Measurements from ENCODE around the gene RNMT. TPM values are rescaled to one million over a fixed set of nuclear protein-coding genes. Genes with fewer than 3 reads are reported as not detected.
"Not testable (repeated sequence)": the region's sequence is repeated elsewhere in the genome, so short reads cannot be mapped to it uniquely, and the experiment has no call there.

RNMT gene
- total RNA-seq, 1 experiment from 2014 or later, result 10.0 TPM

DNA sequence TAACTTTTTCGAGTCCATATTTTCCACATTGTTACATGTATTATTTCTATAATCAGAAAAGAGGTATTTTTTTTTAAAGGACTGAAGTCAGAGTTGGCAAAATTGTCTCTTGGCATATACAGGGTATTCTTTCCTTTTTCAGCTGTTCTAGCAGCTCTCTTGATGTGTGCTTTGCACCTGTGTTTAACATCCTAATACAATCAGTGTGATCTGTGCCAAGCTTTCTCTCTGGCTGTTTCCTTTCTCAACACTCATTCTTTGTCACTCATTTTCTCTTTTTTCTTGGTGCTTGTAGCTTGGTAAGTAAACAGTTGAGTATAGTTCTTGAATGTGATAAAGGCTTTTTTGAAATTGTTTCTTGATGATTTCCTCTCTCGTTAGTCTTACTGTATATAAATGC, 9.2 kb downstream of the RNMT start:
- no peak for DNase-seq (ENCODE audit: low spot score)

- DNase-seq (ENCODE audit: low spot score), result no peak
These were observed 19.2 kb downstream of the RNMT start for GRCh38 chr18:13745696-13746095.

DNA sequence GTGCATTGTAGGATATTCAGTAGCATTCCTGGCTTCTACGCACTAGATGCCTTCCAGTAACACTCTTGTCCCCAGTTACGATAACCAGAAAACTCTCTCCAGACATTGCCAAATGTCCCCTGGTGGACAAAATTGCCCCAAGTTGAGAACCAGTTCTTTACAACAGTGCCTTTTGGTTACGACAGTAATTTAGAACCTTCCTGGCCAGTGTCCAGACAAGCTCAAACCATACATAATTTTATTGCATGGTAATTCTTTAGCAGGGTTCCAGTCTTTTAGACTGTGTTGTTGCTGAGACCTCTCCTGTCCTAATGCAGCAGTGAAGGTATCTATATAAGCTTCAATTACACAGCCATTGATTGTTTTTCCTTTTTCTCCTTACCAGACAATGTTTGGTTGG, 20.2 kb downstream of the RNMT start:
- DNase-seq (ENCODE audit: low spot score), result no peak

- DNase-seq (ENCODE audit: low spot score), result not testable (repeated sequence)
These were observed 25.1 kb downstream of the RNMT start for GRCh38 chr18:13751599-13751998.

- no peak for DNase-seq (ENCODE audit: low spot score)
These were observed 29.8 kb downstream of the RNMT start for GRCh38 chr18:13756261-13756660.

DNA sequence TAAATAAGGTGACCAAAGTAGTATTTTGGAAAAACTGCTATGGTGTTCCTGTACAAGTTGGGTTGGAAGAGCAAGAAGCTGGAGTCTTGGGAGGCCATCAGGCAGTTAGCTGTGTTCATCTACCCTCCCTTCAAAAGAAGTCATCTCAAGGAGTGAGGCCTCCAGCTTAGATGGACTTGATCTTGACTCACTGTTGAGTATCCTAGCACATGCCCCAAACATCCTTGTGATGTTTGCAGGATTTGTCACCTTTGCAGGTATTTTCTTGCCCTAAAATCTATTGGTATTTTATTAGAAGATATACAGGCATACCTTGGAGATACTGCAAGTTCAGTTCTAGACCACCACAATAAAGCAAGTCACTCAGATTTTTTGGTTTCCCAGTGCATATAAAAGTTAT, 30.2 kb downstream of the RNMT start:
- DNase-seq (ENCODE audit: low spot score), result no peak

DNA sequence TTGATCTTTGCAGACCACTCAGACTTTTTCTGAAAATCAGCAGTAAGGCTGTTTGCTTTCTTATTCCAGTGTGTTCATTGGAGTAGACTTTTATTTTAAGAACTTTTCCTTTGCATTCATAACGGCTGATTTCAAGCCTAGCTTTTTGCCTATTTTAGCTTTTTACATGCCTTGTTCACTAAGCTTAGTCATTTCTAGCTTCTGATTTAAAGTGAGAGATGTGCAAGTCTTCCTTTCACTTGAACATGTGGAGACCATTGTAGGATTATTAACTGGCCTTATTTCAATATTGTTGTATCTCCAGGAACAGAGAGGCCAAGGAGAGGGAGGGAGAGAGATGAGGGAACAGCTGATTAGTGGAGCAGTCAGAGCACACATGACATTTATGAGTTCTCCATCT, 32.1 kb downstream of the RNMT start:
- no peak for DNase-seq (ENCODE audit: low spot score)

DNA sequence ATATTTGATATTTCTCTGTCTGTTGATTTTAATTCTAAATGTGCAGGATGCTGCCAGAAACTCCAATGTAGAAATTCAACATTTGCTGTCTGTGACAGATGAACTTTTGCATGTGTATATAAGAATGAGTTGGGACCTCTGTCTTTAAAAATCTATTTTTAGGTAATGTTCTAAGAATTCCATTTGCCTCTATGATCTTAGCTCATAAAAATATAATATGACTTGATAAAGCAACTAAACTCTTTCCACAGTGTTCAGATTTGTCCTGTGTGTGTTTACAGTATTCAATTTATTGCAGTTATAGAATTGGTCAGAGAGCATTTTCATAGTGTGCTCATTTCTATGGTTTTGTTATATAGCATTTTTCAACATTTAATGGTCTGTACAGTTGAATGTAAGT, 33.6 kb downstream of the RNMT start:
- DNase-seq (ENCODE audit: low spot score), result no peak

DNA sequence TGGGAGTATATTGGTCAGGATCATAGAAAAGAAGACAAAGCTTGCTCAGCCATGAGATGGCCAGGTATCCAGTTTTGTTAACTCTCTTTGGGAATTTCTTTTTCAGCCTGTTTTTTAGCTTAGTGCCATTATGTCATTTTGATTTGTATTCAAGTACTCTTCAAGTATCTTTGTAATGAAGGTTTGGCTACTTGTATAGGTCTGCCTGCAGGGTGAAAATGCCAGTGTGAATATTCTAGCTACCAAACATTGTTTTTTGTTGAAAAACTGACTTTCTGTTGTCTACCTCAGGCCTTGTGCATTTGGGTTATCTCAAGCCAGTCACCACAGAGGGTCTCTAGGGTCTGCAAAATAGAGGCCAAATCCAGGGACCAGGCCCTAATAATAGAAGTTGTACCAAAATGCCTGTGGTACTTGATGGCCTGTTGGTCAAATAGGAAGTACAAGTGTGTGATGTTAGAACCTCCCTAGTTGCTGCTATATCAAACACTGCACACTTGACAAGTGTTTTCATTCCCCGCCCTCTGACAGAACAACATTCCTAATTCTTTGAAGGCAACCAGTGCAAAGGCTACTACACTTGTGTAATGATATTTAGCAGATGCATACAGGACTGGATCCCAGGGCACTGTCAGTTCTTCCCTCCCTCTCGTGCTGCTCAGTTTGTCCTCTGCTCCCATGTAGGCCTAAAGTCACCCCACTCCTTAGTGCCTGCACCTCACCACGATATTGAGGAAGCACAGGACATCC, 36.4 kb downstream of the RNMT start:
- no peak for DNase-seq (ENCODE audit: low spot score)

DNA sequence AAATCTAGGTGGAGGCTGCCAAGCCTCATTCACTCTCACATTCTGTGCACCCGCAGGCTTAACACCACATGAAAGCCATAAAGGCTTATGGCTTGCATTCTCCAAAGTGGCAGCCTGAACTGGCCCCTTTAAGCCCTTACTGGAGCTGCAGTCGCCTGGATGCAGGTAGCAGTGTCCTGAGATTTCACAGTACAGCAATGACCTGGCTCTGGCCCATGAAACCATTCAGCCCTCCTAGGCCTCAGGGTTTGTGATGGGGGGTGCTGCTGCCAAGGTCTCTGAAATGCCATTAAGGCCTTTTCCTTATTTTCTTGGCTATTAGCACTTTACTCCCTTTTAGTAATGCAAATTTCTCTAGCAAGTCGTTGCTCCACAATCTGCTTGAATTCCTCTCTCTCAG, 48.6 kb downstream of the RNMT start:
- no peak for DNase-seq (ENCODE audit: low spot score)

DNA sequence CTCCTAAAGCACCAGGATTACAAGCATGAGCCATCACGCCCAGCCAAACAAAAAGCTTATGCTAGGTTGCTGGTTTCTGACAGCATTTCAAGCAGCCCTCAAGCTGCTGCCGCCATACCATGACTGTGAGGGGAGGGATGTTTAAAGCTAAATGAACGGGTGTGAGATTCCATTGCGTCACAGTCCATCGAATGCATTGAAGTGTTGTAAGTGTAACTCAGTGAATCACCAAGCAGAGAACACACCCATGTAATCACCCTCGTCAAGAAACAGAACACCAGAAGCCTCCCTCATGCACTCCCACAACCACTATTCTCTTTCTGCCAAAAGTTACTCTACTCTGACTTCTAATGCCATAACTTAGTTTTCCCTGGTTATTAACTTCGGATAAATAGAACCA, 64.7 kb downstream of the RNMT start:
- no peak for DNase-seq (ENCODE audit: low spot score)

- no peak for DNase-seq (ENCODE audit: low spot score)
These were observed 67.3 kb downstream of the RNMT start for GRCh38 chr18:13793819-13794218.

GRCh38 chr18:13796515-13796914, 70.0 kb downstream of the RNMT start:
- no peak for DNase-seq (ENCODE audit: low spot score)

DNA sequence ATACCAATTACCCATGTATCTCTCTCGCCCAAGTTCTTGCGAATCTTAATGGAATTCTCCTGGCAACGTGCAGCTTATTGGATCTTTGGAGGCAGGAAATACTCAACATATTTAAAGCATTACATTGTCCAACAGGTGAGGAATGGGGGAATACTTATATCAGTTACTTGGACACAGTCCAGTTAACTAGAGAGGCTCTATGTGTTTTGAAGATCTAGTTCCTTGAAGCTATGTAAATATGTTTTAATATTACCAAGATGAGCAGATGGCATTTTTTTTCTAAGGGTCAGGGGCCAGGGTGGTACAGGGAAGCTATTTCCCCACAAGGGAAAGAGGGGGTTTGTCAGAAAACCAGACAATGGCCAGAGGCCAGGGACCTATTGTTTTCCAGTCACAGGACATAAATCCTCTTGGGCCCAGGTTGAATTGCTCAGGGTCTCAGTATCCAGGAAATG, 70.7 kb downstream of the RNMT start:
- no peak for DNase-seq (ENCODE audit: low spot score)

GRCh38 chr18:13799396-13799795, 72.9 kb downstream of the RNMT start:
- DNase-seq (ENCODE audit: low spot score), result no peak

DNA sequence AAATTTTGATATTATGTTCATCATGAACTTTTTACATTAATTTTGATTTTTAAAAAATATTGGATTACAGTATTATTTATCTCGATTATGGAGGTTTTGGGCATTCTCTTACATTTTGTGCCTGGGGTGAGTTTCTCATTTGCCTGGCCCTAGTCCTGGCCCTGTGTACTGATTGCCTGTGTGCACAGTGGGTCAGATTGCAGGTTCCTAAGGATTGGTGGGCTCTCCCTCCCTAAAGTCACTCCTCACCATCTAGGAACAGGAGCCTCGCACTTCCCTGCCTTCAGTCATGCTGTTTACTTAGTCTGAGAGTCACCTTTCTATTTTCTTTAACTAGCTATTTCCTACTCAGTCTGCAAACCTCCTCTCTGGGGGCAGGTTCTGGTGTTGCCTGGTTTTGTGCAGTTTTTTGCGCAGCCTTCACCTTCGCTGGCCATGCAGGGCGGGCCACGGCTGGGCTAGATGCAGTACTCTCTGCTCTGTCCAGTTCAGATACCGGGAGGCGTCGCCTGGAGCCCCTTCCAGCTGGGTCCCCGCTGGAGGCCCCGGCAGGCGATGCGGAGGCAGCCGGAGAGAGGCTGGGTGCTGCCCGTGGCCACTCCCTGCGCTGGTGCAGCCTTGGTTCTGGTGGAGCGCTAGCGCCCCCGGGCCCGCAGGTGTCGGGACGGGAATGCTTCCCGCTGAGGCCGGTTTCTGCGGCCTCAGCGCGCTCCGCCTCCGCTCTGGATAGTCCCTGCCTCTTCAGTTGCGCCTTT, 74.2 kb downstream of the RNMT start:
- peak; percentile 83 for DNase-seq (ENCODE audit: low spot score)

GRCh38 chr18:13801260-13801601, 74.8 kb downstream of the RNMT start:
- no peak for DNase-seq (ENCODE audit: low spot score)

DNA sequence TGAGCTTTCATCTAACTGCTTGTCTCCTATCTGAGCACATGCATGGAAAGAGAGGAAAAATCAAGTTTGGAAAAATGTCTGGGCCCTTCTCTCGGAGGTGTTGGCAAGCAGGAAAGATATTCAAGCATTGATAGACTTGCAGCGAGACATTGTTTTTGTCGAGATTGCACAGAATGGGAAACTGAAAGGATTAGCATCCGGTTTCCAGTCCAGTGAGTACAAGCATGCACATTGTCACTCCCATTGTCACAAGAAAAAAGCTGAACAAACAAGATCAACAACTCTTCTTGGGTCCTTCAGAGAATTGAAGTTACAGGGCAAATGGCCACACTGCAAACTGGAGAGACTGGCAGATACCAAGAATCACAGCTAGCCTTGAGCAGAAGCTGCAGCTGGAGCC, 77.8 kb downstream of the RNMT start:
- no peak for DNase-seq (ENCODE audit: low spot score)

DNA sequence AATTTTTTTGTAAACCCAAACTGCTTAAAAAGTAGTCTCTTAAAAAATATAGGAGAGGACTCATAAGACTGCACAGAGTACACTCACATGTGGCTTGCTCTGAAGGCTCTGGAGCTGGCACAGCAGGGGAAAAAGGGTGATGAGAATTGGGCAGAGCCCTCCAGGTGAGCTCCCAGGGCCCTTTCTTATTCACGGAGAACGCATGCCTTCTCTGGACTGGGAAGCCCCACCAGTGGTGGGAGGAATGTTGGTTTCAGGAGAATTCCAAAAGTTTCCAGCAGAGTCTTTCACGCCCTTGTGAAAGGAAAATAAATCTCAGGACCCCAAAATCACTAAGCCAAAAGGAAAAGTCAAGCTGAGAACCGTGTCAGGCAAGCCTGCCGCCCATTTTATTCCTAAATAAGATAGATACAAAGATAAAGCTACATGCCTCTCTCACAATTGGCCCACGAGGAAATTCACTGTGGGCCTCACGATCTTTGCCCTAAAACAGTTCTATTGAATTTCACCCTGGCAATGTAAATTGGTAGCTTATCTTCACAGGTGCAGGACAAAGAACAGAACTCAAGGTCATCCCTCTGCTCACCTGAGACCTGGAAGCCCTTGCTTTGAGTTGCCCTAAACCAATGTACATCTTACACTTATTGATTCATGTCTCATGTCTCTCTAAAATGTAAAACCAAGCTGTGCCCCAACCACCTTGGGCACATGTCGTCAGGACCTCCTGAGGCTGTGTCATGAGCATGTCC, 82.0 kb downstream of the RNMT start:
- DNase-seq (ENCODE audit: low spot score), result no peak

GRCh38 chr18:13809043-13809430, 82.6 kb downstream of the RNMT start:
- peak; percentile 80 for DNase-seq (ENCODE audit: low spot score)

DNA sequence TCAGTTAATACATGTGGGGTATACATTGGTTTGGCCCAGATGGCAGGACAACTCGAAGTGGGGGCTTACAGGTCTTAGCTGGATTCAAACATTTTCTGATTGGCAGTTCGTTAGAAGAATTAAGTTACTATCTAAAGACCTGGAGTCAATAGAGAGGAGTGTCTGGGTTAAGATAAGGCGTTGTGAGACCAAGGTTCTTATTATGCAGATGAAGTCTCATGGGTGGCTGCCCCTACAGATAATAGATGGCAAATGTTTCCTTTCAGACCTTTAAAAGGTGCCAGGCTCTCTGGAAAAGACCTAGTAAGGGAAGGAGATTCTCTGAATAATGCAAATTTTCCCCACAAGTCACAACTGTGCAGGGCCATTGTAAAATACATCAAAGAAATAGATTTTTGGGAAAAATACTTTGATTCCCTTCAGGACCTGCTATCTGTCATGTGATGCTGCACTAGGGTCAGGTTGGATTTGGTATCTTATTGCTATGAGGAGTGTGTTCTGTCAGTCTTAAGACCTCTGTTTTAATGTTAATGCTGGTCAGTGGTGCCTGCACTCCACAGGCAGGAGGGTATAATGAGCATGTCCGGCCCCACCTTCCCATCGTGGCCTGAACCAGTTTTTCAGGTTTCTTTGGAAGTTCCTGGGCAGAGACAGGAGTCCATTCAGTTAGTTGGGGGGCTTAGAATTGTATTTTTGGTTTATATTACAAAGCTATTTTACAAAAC, 83.2 kb downstream of the RNMT start:
- DNase-seq (ENCODE audit: low spot score), result peak; percentile 76

DNA sequence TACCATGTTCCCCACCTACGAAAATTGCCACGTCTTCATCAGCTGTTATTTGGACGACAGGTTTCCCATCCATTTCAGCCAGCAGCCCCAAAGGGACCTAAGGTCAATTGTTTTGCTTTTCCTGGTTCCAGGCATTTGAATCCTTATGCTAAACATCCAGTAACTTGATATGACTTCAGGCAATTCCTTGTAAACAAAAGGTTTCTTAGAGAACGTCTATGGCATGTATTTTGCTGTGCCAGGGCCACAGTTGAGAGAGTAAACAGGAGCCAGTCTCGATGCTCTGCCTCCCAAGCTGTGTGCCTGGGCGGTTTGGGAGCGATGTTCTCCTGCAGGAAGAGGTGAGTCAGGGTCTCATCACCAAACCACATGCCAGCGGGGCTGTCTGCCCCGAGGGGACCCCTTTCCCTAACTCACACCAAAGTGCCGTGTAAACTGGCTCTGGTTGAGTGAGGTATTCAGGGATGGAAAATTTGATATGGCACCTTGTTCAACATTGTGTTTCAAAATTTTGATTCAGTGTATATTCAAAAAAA, 84.5 kb downstream of the RNMT start:
- DNase-seq (ENCODE audit: low spot score), result no peak
